Activated naive CD4-positive, alpha-beta T cell treated with anti-CD3 and anti-CD28 coated beads, Interleukin-2, amount 50 U/mL, for 24 hours (primary cell): Measurements from ENCODE around the gene SCARF1.
A peak's percentile ranks its signal among the peaks of the same experiment; 100 is the strongest.

Experiments used
- H3K27ac Mint-ChIP-seq: one replicate; pipeline ENCODE4 v1.8.0; 2021; ENCODE audit warnings: mild to moderate bottlenecking, mixed read lengths
- H3K27me3 Mint-ChIP-seq: one replicate; pipeline ENCODE4 v1.8.0; 2021; ENCODE audit warnings: mixed read lengths
- H3K36me3 Mint-ChIP-seq: one replicate; pipeline ENCODE4 v1.8.0; 2021; ENCODE audit warnings: mixed read lengths
- H3K4me1 Mint-ChIP-seq: one replicate; pipeline ENCODE4 v1.8.0; 2021; ENCODE audit warnings: mixed read lengths
- H3K4me3 Mint-ChIP-seq: one replicate; pipeline ENCODE4 v1.8.0; 2021; ENCODE audit warnings: mild to moderate bottlenecking, mixed read lengths
- H3K9me3 Mint-ChIP-seq: one replicate; pipeline ENCODE4 v1.8.0; 2021; ENCODE audit warnings: mixed read lengths

SCARF1 gene

DNA sequence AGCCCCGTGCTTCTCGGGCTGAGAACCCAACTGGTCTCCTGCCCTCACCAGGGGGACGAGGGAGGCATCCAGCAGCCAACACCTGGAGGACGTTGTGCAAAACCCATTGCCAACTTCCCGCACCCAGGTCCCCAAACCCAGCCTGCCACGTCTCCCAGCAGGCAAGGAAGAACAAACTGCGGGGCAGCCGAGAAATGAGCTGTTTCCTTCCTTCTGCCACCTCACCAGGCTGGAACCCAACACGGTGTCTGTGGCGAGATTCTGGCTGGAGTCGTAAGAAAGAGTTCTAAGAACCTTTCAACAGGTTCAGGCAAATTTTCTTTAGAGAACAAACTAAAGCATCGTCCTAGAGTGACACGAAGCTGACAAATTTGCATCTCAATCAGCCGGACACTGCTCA is 20.5 kb downstream of the SCARF1 start:
- Mint-ChIP-seq H3K4me3 (no peak overlapping the region), H3K36me3 (no peaks in the 10 kb centered on the region), H3K27ac (no peak overlapping the region), H3K9me3 (no peaks in the 10 kb centered on the region), H3K27me3 (no peaks in the 10 kb centered on the region), H3K4me1 (peaks cover 17% of the 10 kb centered on the region)

DNA sequence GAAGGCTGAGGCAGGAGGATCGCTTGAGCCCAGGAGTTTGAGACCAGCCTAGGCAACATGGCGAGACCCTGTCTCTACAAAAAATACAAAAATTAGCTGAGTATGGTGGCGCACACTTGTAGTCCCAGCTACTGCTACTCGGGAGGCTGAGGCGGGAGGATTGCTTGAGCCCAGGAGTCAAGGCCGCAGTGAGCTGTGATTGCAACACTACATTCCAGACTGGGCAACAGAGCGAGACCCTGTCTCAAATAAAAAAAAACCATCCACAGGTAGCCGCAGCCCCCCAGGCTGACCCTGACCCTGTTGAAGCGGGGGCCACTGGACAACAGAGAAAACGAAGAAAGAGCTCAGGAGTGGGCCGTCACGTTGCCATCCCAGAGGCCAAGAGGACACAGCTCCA is 20.9 kb downstream of the SCARF1 start:
- no peaks in the 10 kb centered on the region for H3K9me3 Mint-ChIP-seq
- no peaks in the 10 kb centered on the region for H3K36me3 Mint-ChIP-seq
- no peak overlapping the region for H3K4me3 Mint-ChIP-seq
- no peak overlapping the region for H3K27ac Mint-ChIP-seq
- H3K27me3 Mint-ChIP-seq, result no peaks in the 10 kb centered on the region
- peaks cover 16% of the 10 kb centered on the region for H3K4me1 Mint-ChIP-seq

DNA sequence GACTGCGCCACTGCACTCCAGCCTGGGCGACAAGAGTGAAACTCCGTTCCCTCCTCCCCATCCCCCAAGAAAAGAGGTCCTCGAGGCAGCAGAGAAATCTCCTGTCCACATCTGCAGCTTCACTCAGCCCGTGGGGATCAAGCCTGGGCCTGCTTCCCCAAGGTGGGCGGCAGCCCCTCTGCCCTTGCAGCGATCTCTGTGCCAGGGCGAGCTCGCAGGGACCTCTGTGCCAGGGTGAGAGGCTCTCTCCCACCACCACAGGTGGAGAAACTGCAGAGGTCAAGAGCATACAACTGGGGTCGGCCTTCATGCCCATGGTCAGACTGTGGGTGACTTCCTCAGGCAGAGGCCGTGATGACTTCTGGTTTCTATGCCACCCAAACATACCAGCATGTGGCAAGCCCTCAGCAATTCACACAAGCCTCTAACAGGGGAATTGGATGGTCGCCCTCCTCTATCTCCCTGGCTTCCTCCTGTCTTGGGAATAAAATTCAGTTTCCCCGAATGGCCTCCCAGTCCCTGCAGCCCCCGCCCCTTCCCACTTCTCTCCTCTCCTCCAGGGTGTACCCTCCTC is 22.4 kb downstream of the SCARF1 start:
- Mint-ChIP-seq H3K36me3 (no peaks in the 10 kb centered on the region), H3K27ac (no peak overlapping the region), H3K27me3 (no peaks in the 10 kb centered on the region), H3K9me3 (no peaks in the 10 kb centered on the region), H3K4me3 (no peak overlapping the region), H3K4me1 (peaks cover 16% of the 10 kb centered on the region)

DNA sequence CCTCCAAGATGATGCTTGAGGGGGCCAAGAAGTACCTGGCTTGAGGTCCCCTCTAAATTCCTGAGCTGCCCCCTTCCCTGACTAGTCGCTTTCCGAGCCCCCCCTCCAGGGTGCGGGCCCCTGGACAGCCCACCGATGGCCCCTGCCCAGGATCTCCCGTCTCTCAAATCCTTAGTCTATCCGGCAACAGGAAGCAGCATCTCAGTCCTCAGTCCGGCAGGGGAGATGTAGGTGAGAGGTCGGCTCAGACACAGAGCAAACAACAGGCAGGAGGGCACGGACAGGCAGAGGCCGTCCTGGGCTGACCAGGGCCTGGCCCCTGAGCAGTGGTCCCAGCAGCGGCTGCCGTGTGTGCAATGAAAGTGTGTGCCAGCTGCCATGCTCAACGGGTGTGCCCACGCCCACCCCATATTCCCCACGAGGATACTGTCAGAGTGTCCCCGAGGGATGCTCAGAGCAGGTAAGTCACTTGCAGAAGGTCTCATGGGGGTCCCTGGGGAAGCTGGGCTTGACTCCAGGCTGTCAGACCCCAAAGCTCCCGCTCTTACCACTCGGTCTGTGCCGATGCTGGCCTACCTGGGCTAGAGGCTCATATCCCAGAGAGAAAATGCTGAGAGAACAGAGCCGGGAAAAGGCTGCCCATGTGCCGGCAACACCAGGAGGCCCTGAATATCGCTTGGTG is 24.1 kb downstream of the SCARF1 start:
- Mint-ChIP-seq H3K27ac (no peak overlapping the region), H3K4me1 (peaks cover 6% of the 10 kb centered on the region), H3K27me3 (no peaks in the 10 kb centered on the region), H3K9me3 (no peaks in the 10 kb centered on the region), H3K4me3 (no peak overlapping the region), H3K36me3 (no peaks in the 10 kb centered on the region)

DNA sequence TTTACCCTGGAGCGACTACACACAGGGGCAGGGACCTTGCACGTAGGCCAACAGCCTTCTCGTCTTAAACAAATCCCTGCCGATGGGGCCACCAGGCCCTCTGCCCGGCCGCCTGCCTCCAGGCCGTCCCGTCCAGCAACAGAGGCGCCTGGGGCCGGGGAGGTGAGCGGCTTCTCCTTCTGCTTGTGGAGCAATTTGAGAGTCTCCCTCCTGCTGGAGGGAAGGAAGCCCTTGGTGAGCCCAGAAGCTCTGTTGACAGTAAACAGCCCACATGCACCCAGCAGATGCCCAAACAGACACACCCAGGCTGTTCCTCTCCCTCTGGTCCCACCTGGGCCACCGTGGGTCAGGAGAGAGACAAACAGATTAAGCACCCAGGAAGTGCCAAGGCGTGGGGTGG is 25.0 kb downstream of the SCARF1 start:
- Mint-ChIP-seq H3K27me3 (no peaks in the 10 kb centered on the region), H3K4me3 (no peak overlapping the region), H3K4me1 (no peaks in the 10 kb centered on the region), H3K36me3 (no peaks in the 10 kb centered on the region), H3K9me3 (no peaks in the 10 kb centered on the region), H3K27ac (no peak overlapping the region)

DNA sequence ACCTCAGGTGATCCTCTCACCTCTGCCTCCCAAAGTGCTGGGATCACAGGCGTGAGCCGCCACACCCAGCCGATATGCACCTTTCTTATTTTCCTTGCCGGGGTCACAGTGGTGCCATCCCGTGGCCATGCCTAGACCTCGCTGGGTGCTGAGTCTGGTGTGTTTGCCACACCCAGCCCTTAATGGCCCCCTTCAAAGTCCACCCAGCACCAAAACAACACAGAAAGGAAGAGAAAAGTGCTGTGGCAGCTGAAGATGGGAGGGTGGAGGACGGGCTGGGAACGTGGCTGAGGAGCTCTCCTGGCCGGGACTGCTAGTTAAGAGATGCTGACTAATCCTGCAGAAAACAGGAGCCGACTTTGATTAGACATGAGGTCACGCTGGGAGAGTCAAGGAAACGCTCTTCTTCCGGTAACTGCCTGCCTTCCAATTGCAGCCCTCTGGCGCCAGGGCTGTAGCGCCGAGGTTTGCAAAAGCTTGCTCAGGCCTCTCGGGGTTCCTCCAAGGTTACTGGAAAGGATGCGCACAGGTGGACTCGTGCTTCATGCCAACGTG is 27.8 kb downstream of the SCARF1 start:
- no peak overlapping the region for H3K4me3 Mint-ChIP-seq
- no peaks in the 10 kb centered on the region for H3K27me3 Mint-ChIP-seq
- no peaks in the 10 kb centered on the region for H3K9me3 Mint-ChIP-seq
- no peaks in the 10 kb centered on the region for H3K36me3 Mint-ChIP-seq
- no peak overlapping the region for H3K27ac Mint-ChIP-seq
- H3K4me1 Mint-ChIP-seq, result no peaks in the 10 kb centered on the region

DNA sequence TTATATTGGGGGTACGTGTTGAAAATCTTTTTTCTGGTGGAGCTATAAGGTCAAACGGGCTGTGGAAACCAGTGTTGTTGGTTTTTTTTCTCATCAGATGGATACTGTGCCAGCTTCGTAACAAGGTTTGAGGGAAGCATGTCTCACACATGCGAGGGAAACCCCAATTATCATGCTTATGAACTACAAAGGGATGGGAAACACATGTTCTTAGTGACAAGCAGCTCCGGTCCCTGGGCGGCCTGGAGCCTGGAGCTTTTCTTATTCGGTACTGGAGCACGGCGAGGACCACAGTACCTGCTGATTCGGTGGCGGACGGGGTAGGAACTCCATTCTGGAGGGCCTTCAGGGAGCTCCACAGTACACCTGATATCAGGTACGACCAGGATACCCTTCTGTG is 29.4 kb downstream of the SCARF1 start:
- H3K27me3 Mint-ChIP-seq, result no peaks in the 10 kb centered on the region
- no peaks in the 10 kb centered on the region for H3K9me3 Mint-ChIP-seq
- no peaks in the 10 kb centered on the region for H3K4me1 Mint-ChIP-seq
- no peak overlapping the region for H3K27ac Mint-ChIP-seq
- no peak overlapping the region for H3K4me3 Mint-ChIP-seq
- H3K36me3 Mint-ChIP-seq, result no peaks in the 10 kb centered on the region

DNA sequence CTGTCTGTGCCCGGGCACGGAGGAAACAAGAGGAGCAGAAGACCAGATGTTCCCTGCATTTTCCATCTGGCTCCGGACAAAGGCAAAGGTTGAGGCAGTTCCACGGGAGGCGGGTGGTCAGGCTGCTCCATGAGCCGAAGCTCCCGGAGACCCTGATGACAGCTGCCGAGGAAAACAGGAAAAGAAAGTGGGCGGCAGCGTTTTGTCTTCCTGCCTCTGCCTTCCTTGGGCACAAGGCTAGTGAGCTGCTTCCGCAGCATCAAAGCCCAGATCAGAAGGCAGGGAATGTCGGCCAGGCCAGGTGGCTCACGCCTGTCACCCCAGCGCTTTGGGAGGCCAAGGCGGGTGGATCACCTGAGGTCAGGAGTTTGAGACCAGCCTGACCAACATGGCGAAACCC is 33.1 kb downstream of the SCARF1 start:
- no peaks in the 10 kb centered on the region for H3K27me3 Mint-ChIP-seq
- no peaks in the 10 kb centered on the region for H3K36me3 Mint-ChIP-seq
- H3K4me1 Mint-ChIP-seq, result peaks cover 11% of the 10 kb centered on the region
- H3K9me3 Mint-ChIP-seq, result no peaks in the 10 kb centered on the region
- no peak overlapping the region for H3K4me3 Mint-ChIP-seq
- H3K27ac Mint-ChIP-seq, result no peak overlapping the region

DNA sequence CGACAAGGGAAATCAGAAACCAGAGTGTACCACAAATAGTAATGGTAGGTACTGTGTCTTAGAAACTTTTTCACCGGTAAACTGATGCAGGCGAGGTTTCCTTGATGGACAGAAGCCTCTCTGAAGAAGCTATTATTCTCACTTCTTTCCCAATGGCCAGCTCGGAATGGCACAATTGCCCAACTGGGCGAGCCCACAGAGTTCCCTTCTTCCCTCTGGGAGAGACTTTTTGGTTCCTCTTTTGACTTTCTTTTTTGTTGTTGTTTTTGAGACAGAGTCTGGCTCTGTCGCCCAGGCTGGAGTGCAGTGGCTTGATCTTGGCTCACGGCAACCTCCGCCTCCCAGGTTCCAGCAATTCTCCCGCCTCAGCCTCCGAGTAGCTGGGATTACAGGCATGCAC is 33.8 kb downstream of the SCARF1 start:
- peaks cover 18% of the 10 kb centered on the region for H3K4me1 Mint-ChIP-seq
- H3K9me3 Mint-ChIP-seq, result no peaks in the 10 kb centered on the region
- H3K36me3 Mint-ChIP-seq, result no peaks in the 10 kb centered on the region
- H3K4me3 Mint-ChIP-seq, result no peak overlapping the region
- H3K27me3 Mint-ChIP-seq, result no peaks in the 10 kb centered on the region
- H3K27ac Mint-ChIP-seq, result no peak overlapping the region

DNA sequence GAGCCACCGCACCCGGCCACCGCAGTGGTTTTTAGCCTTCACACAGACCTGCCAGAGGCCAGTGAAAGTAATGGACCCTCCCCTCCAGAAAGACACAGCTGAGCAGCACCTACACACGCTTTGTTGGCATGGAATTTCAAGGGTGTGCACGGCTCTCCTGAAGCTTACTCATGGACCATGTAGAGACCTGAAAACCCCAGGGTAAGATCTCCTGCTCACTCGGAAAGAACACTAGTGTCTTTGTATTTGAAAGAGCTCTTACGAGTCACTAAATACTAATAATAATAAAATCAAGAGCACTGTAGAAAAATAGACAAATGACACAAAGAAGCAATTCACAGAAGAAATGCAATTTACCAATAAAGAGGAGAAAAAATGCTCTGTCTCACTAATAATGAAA is 36.9 kb downstream of the SCARF1 start:
- H3K27ac Mint-ChIP-seq, result no peak overlapping the region
- H3K4me1 Mint-ChIP-seq, result peaks cover 18% of the 10 kb centered on the region
- H3K9me3 Mint-ChIP-seq, result no peaks in the 10 kb centered on the region
- H3K4me3 Mint-ChIP-seq, result no peak overlapping the region
- H3K36me3 Mint-ChIP-seq, result no peaks in the 10 kb centered on the region
- H3K27me3 Mint-ChIP-seq, result no peaks in the 10 kb centered on the region

DNA sequence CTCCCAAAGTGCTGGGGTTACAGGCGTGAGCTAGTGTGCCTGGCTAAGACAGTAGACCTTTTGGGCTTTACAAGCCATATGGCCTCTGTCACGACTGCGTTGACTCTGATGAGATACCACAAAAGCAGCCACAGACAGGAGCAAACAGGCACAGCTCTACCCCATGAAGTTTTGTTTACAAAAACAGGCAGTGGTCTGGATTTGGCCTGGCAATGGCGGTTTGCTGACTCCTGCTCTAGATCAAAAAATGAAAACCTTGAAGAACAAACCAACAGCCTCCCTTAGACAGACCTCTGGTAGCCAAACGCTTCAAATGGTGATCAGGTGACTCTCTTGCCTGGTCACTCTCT is 37.6 kb downstream of the SCARF1 start:
- Mint-ChIP-seq H3K27me3 (no peaks in the 10 kb centered on the region), H3K36me3 (no peaks in the 10 kb centered on the region), H3K4me3 (no peak overlapping the region), H3K27ac (peak overlapping the region; percentile 59), H3K4me1 (peaks cover 18% of the 10 kb centered on the region), H3K9me3 (no peaks in the 10 kb centered on the region)

DNA sequence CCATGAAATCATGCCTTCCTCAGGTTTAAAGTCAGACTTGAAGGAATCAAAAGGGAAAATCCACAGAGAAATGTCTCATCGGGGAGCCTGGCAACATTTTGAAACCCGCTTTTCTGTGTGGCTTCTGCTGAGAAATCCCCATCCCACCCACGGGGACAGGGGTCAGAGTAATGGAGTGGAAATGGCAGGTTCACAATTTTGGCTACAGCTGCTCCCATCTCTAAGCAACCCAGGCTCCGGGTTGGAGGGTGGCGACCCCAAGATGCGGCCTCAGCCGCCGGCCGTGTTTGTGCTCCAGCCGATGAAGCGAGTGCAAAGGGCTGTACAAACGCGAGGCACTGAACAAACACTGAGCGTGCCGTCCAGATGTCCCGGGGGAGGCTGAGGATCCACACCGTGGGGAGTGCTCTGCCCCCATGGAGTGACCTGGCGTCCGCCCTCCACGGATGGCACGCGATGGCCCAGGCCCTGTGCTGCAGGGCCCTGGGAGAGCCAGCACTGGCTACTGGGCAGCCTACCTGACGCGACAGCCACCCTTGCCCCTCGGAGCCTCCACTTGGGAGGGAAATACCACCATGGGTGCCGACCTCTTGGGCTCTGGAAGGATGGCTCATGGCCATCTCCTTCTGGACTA is 39.1 kb downstream of the SCARF1 start:
- Mint-ChIP-seq H3K27ac (no peak overlapping the region), H3K9me3 (no peaks in the 10 kb centered on the region), H3K4me3 (no peak overlapping the region), H3K27me3 (no peaks in the 10 kb centered on the region), H3K36me3 (no peaks in the 10 kb centered on the region), H3K4me1 (peaks cover 18% of the 10 kb centered on the region)

DNA sequence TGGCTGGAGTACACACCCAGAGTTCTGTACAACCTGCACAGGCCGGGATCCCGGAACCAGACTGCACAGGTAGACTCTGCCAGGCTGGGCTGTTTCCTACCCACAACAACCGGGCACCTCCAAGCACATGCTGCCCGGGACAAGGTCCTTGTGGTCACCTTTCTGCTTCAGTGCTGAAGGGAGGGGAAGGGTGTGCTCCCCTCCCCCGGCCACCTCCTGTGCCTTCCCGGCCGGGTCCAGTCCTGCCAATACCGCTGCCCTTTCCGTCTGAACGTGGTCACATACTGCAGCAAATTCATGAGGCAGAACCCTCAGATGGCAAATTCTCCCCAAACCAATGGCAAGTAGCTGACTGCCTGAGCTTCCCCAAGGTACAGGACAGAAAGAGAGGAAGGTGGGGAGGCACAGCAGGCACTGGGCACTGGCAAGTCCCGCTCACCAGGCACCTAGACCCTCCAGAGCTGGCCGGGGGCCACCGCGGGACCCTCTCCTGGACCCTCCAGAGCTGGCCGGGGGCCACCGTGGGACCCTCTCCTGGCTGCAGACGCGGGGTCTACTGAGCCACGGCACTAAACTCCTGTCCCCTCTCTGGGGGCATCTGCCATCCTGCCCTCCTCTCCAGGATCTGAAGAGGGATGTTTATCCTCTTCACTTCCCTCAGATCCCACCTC is 39.7 kb downstream of the SCARF1 start:
- Mint-ChIP-seq H3K9me3 (no peaks in the 10 kb centered on the region), H3K4me1 (peaks cover 18% of the 10 kb centered on the region), H3K27me3 (no peaks in the 10 kb centered on the region), H3K4me3 (no peak overlapping the region), H3K36me3 (peaks cover 1% of the 10 kb centered on the region), H3K27ac (no peak overlapping the region)

DNA sequence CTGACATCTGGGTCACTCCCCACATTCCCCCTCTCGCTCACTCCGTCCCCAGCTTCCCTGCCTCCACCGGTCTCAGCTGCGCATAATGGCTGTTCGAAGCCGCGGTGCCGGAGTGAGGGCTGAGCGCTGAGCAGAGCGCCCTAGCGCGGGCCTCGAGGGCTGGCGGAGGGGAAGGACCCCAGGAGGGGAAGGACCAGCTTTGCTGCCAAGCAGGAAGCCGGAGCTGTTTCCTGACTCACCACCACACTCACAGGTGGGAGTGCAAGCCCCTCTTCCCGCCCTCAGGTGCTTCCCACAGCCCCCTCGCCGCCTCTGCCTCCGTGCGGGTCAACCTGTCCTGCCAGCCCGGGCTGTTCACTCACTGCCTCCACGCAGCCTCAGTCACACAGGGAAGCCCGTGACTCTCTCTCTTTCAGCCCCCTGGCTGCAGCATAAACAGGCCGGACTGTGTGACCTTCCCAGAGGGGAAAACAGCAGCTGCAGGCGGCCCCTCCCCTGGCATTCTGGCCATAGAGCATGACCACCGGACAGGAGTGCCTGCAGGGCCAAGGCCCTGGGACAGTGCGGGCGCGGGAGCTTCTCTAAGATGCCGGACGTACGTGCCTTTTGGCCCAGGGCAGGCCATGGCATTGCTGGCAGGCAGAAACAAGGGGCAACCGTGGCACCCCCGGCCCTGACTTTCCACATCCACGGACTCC is 40.6 kb downstream of the SCARF1 start:
- peaks cover 1% of the 10 kb centered on the region for H3K36me3 Mint-ChIP-seq

DNA sequence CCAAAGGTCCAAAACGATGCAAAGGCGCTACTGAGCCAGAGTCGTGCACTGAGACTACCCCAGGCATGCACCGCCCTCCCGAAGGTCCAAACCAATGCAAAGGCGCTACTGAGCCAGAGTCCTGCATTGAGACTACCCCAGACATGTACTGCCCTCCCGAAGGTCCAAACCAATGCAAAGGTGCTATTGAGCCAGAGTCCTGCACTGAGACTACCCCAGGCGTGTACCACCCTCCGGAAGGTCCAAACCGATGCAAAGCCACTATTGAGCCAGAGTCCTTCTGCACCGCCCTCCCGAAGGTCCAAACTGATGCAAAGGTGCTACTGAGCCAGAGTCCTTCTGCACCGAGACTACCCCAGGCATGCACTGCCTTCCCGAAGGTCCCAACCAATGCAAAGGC is 44.0 kb downstream of the SCARF1 start:
- peaks cover 1% of the 10 kb centered on the region for H3K36me3 Mint-ChIP-seq
- no peaks in the 10 kb centered on the region for H3K9me3 Mint-ChIP-seq
- H3K4me3 Mint-ChIP-seq, result no peak overlapping the region
- no peak overlapping the region for H3K27ac Mint-ChIP-seq
- H3K27me3 Mint-ChIP-seq, result no peaks in the 10 kb centered on the region
- H3K4me1 Mint-ChIP-seq, result no peaks in the 10 kb centered on the region

More for the DNA sequence above, 40.6 kb downstream of the SCARF1 start:
- Mint-ChIP-seq H3K9me3 (no peaks in the 10 kb centered on the region), H3K4me1 (peaks cover 18% of the 10 kb centered on the region), H3K27me3 (no peaks in the 10 kb centered on the region), H3K27ac (no peak overlapping the region), H3K4me3 (no peak overlapping the region)
